IMR-90 (cell line): ENCODE data around the gene MFN2. TPM values are rescaled to one million over a fixed set of nuclear protein-coding genes. Genes with fewer than 3 reads are reported as not detected.
A peak's percentile ranks its signal among the peaks of the same experiment; 100 is the strongest.

Experiments used
- ATAC-seq: fragments of 200-7000 bp; cut with Tn5 transposase; 2 replicates; pipeline ENCODE4 v1.9.1; 2020; ENCODE audit warnings: low read depth, mild to moderate bottlenecking, moderate library complexity
- BruUV-seq: library from RNA; stranded (reverse); fragments of 400-500 nt; replicated peaks from 2 replicates; lab custom pipeline; 2021; lab: Mats Ljungman, UMichigan
- CTCF ChIA-PET: fragments of 300-600 bp; formaldehyde crosslinking; extraction: SDS; loops from one replicate; lab custom pipeline; 2021; ENCODE audit warnings: antibody characterized with exemption; lab: Yijun Ruan, JAX
- POLR2A ChIA-PET: fragments of 300-600 bp; sonication (Branson Sonifier 250); formaldehyde crosslinking; loops from one replicate; lab custom pipeline; 2022; ENCODE audit warnings: antibody characterized with exemption; ENCODE audit not compliant: unreplicated experiment; lab: Charles Lee
- DNase-seq: peaks from one replicate; pipeline ENCODE4 v3.0.0; 2013
- H2AFZ ChIP-seq: replicated peaks from 2 replicates; pipeline ENCODE3; 2013; ENCODE audit warnings: low read length, mild to moderate bottlenecking; ENCODE audit not compliant: poor library complexity
- H2AK5ac ChIP-seq: 2 replicates; pipeline ENCODE4 v1.6.1; 2013; ENCODE audit warnings: low read depth, low read length, inconsistent platforms
- H2AK9ac ChIP-seq: replicated peaks from 2 replicates; pipeline ENCODE3; 2013; ENCODE audit warnings: mild to moderate bottlenecking, low read depth, low read length, moderate library complexity; ENCODE audit not compliant: poor library complexity
- H2BK120ac ChIP-seq: 2 replicates; pipeline ENCODE4 v1.6.1; 2013; ENCODE audit warnings: low read depth, low read length, inconsistent platforms
- H2BK15ac ChIP-seq: 3 replicates; pipeline ENCODE4 v1.6.1; 2013; ENCODE audit warnings: low read depth, low read length, inconsistent platforms
- H2BK20ac ChIP-seq: 2 replicates; pipeline ENCODE4 v1.6.1; 2013; ENCODE audit warnings: low read depth, mild to moderate bottlenecking, inconsistent platforms, low read length, moderate library complexity
- H2BK5ac ChIP-seq: 2 replicates; pipeline ENCODE4 v1.6.1; 2013; ENCODE audit warnings: mild to moderate bottlenecking, low read depth, low read length, inconsistent platforms; ENCODE audit not compliant: poor library complexity, severe bottlenecking
- H3K14ac ChIP-seq: replicated peaks from 2 replicates; pipeline ENCODE4 v1.6.1; 2013; ENCODE audit warnings: low read depth, low read length, inconsistent platforms
- H3K18ac ChIP-seq: 2 replicates; pipeline ENCODE4 v1.6.1; 2013; ENCODE audit warnings: low read depth, low read length, control low read depth
- H3K23ac ChIP-seq: 2 replicates; pipeline ENCODE4 v1.6.1; 2013; ENCODE audit warnings: low read depth, low read length, inconsistent platforms
- H3K27ac ChIP-seq: 2 replicates; pipeline ENCODE4 v1.5.1; 2013; ENCODE audit warnings: mild to moderate bottlenecking, control low read depth, low read length; ENCODE audit not compliant: insufficient read depth
- H3K27me3 ChIP-seq: 2 replicates; pipeline ENCODE4 v1.6.1; 2013; ENCODE audit warnings: low read length; ENCODE audit not compliant: control insufficient read depth, insufficient read depth
- H3K36me3 ChIP-seq: 2 replicates; pipeline ENCODE4 v1.6.1; 2013; ENCODE audit warnings: low read length, mixed read lengths; ENCODE audit not compliant: control insufficient read depth, insufficient read depth
- H3K4ac ChIP-seq: 2 replicates; pipeline ENCODE4 v1.6.1; 2013; ENCODE audit warnings: low read depth, low read length, inconsistent platforms
- H3K4me1 ChIP-seq: 2 replicates; pipeline ENCODE4 v1.6.1; 2013; ENCODE audit warnings: low read length, mixed read lengths; ENCODE audit not compliant: control insufficient read depth, insufficient read depth
- H3K4me2 ChIP-seq: 2 replicates; pipeline ENCODE4 v1.6.1; 2013; ENCODE audit warnings: low read depth, mild to moderate bottlenecking, control low read depth, low read length, moderate library complexity
- H3K4me3 ChIP-seq: 2 replicates; pipeline ENCODE4 v1.5.1; 2013; ENCODE audit warnings: low read depth, mild to moderate bottlenecking, control low read depth, low read length, moderate library complexity; ENCODE audit not compliant: insufficient read depth
- H3K56ac ChIP-seq: 2 replicates; pipeline ENCODE4 v1.6.1; 2013; ENCODE audit warnings: low read length, inconsistent platforms; ENCODE audit not compliant: insufficient read depth; ENCODE audit errors: extremely low read depth
- H3K79me1 ChIP-seq, 2 experiments: 2 replicates each; pipeline ENCODE4 v1.6.1; 2013; ENCODE audit warnings: low read length in 2 of 2, inconsistent platforms in 1 of 2, low read depth in 1 of 2
- H3K9ac ChIP-seq: 2 replicates; pipeline ENCODE4 v1.6.1; 2013; ENCODE audit warnings: low read depth, low read length, control low read depth
- H3K9me1 ChIP-seq: 2 replicates; pipeline ENCODE4 v1.6.1; 2013; ENCODE audit warnings: low read length, inconsistent platforms; ENCODE audit not compliant: insufficient read depth
- H3K9me3 ChIP-seq: 2 replicates; pipeline ENCODE4 v1.6.1; 2013; ENCODE audit warnings: low read length; ENCODE audit not compliant: control insufficient read depth, insufficient read depth
- H4K20me1 ChIP-seq: 2 replicates; pipeline ENCODE4 v1.6.1; 2013; ENCODE audit warnings: low read length, inconsistent platforms; ENCODE audit not compliant: insufficient read depth
- H4K5ac ChIP-seq: 2 replicates; pipeline ENCODE4 v1.6.1; 2013; ENCODE audit warnings: mild to moderate bottlenecking, low read depth, low read length, control low read depth
- H4K8ac ChIP-seq, 2 experiments: 2 replicates each; pipeline ENCODE4 v1.6.1; 2013; ENCODE audit warnings: low read depth in 2 of 2, low read length in 2 of 2, control low read depth in 1 of 2, inconsistent platforms in 1 of 2
- H4K91ac ChIP-seq: 2 replicates; pipeline ENCODE4 v1.6.1; 2013; ENCODE audit warnings: low read depth, low read length, inconsistent platforms; ENCODE audit not compliant: insufficient read depth
- BHLHE40 ChIP-seq: fragments of 150-350 bp; IDR thresholded peaks from 2 replicates; pipeline ENCODE4 v1.6.1; 2016; ENCODE audit warnings: mild to moderate bottlenecking, low read depth, low read length
- ELK1 ChIP-seq: fragments of 150-350 bp; IDR thresholded peaks from 2 replicates; pipeline ENCODE4 v1.6.1; 2016; ENCODE audit warnings: low read depth, mild to moderate bottlenecking, low read length, moderate library complexity, borderline replicate concordance
- FOS ChIP-seq: fragments of 150-350 bp; IDR thresholded peaks from 2 replicates; pipeline ENCODE4 v1.6.1; 2016; ENCODE audit warnings: low read depth, low read length
- MAFK ChIP-seq: IDR thresholded peaks from 2 replicates; pipeline ENCODE4 v1.6.1; 2012; ENCODE audit warnings: low read depth, low read length, improper control_type of control experiment
- MAZ ChIP-seq: IDR thresholded peaks from 2 replicates; pipeline ENCODE4 v1.6.1; 2012; ENCODE audit warnings: low read depth, mild to moderate bottlenecking, low read length, improper control_type of control experiment, moderate library complexity, borderline replicate concordance
- MXI1 ChIP-seq: IDR thresholded peaks from 2 replicates; pipeline ENCODE4 v1.6.1; 2012; ENCODE audit warnings: low read depth, mild to moderate bottlenecking, low read length, moderate library complexity, borderline replicate concordance
- NFE2L2 ChIP-seq: fragments of 150-350 bp; IDR thresholded peaks from 2 replicates; pipeline ENCODE4 v1.6.1; 2016; ENCODE audit warnings: low read depth, mild to moderate bottlenecking, low read length
- POLR2A ChIP-seq: IDR thresholded peaks from 2 replicates; pipeline ENCODE4 v1.6.1; 2012; ENCODE audit warnings: mild to moderate bottlenecking, low read depth, low read length
- RAD21 ChIP-seq: IDR thresholded peaks from 2 replicates; pipeline ENCODE4 v1.6.1; 2012; ENCODE audit warnings: low read length, improper control_type of control experiment
- SMC3 ChIP-seq: fragments of 150-350 bp; IDR thresholded peaks from 2 replicates; pipeline ENCODE4 v1.6.1; 2016; ENCODE audit warnings: low read depth, mild to moderate bottlenecking, antibody characterized with exemption, low read length, moderate library complexity
- WGBS, 2 experiments: methylation state at CpG; one replicate each; pipeline versions ENCODE4 v1.1.5 to v1.1.7; 2013; ENCODE audit warnings: missing lambda C conversion rate in 2 of 2; ENCODE audit not compliant: insufficient read length in 1 of 2; ENCODE audit errors: extremely low coverage in 2 of 2; 5-methylcytosine and 5-hydroxymethylcytosine counted together
- dilution Hi-C: fragments of 300-500 bp; cut with HindIII; formaldehyde crosslinking; loops from one replicate; pipeline ENCODE4 v1.14.3; 2018; ENCODE audit warnings: low sequenced_read_pairs; ENCODE audit not compliant: unreplicated experiment
- in situ Hi-C: fragments of 300-500 bp; cut with MboI; formaldehyde crosslinking; loops from 3 replicates; pipeline ENCODE4 v1.14.3; 2019; ENCODE audit warnings: low sequenced_read_pairs, inconsistent platforms, mixed read lengths
- intact Hi-C: fragments of 100-400 bp; cut with micrococcal nuclease; formaldehyde crosslinking; loops from 2 replicates; pipeline ENCODE4 v1.10.0; 2022
- polyA plus RNA-seq, 3 experiments: library from polyadenylated mRNA; depleted of rRNA; stranded (reverse); fragments of >200 nt; gene quantifications; 2 replicates each; pipeline ENCODE4 v1.2.3, GENCODE V29; 2012; ENCODE audit warnings: low replicate concordance in 1 of 3
- total RNA-seq: library from RNA; depleted of rRNA; stranded (reverse); fragments of >200 nt; gene quantifications from 2 replicates; pipeline ENCODE4 v1.2.3, GENCODE V29; 2012

The MFN2 gene
- total and polyA plus RNA-seq, 2 of the 4 experiments (the other 2 are of a cell fraction), result 52.8 to 84.2 TPM

- H3K4me1 ChIP-seq, result peaks cover 2% of the 10 kb centered on the region; the same call in 1 of the 2 replicates
- H3K56ac ChIP-seq, result no peak overlapping the region
- H3K18ac ChIP-seq, result no peak overlapping the region
- no peak for TF ChIP-seq POLR2A
- TF ChIP-seq MAFK, result no peak
- TF ChIP-seq FOS, result no peak
- no peak for TF ChIP-seq SMC3
- TF ChIP-seq MXI1, result no peak
- TF ChIP-seq ELK1, result no peak
- no peak for TF ChIP-seq BHLHE40
- no peak for TF ChIP-seq RAD21
- no peak for TF ChIP-seq MAZ
- no peak for TF ChIP-seq NFE2L2
- no peak overlapping the region for H3K4me3 ChIP-seq
- H3K4ac ChIP-seq, result no peak overlapping the region
- no peak overlapping the region for H2AFZ ChIP-seq
- no peak overlapping the region for H3K27ac ChIP-seq
- no peak overlapping the region for H3K14ac ChIP-seq
- no peaks in the 10 kb centered on the region for H4K20me1 ChIP-seq
- H3K9ac ChIP-seq, result no peak overlapping the region
- POLR2A ChIA-PET, result no interaction called here
- no peaks in the 10 kb centered on the region; the same call in 1 of the 2 replicates for H3K9me1 ChIP-seq
- no peak overlapping the region for H2AK5ac ChIP-seq
- no peak overlapping the region for H4K91ac ChIP-seq
- H2BK120ac ChIP-seq, result no peak overlapping the region
- no peak overlapping the region for H2AK9ac ChIP-seq
- peaks cover 29% of the 10 kb centered on the region for H3K36me3 ChIP-seq
- peak overlapping the region; percentile 1 for H2BK5ac ChIP-seq
- dilution Hi-C loops (no loop called here), intact Hi-C loops (loop anchor here (5.0 kb wide), 1 partner anchor 192 kb away; no protein-coding TSS in a partner anchor), in situ Hi-C loops (no loop called here)
- DNase-seq (peak; percentile 14), ATAC-seq (no peak)
- no peak overlapping the region for H3K4me2 ChIP-seq
- WGBS, 2 experiments, result 70% methylated on average over 2 of the region's 10 CpGs; no CpG with 5 or more reads in 1 of the 2 experiments
- H3K9me3 ChIP-seq, result no peaks in the 10 kb centered on the region
- no peak overlapping the region for H4K5ac ChIP-seq
- no peak overlapping the region for H3K23ac ChIP-seq
- no peaks in the 10 kb centered on the region for H3K27me3 ChIP-seq
- CTCF ChIA-PET, result no interaction called here
- no peak overlapping the region for H4K8ac ChIP-seq
- H3K79me1 ChIP-seq, result peaks cover 0 to 4% of the 10 kb centered on the region in 2 experiments; a peak in 3 of 4 replicates
- no TSS peak for BruUV-seq
- H2BK20ac ChIP-seq, result no peak overlapping the region
- H2BK15ac ChIP-seq, result no peak overlapping the region
Measured at GRCh38 chr1:12015001-12015491, 34.8 kb downstream of the MFN2 start.
